Epidermal melanocyte (primary cell): Measurements from ENCODE around the gene C1QB.
A peak's percentile ranks its signal among the peaks of the same experiment; 100 is the strongest.
"Not testable (repeated sequence)": the region's sequence is repeated elsewhere in the genome, so short reads cannot be mapped to it uniquely, and the experiment has no call there.

ENCODE experiments used
- DNase-seq: peaks from one replicate; pipeline ENCODE4 v3.0.0; 2011; ENCODE audit warnings: low spot score; ENCODE audit not compliant: insufficient read length

The C1QB gene

GRCh38 chr1:22662318-22662717, 9.3 kb downstream of the C1QB start:
- DNase-seq: no peak

- no peak for DNase-seq
Observed at GRCh38 chr1:22662986-22663408, 10.0 kb downstream of the C1QB start.

DNA sequence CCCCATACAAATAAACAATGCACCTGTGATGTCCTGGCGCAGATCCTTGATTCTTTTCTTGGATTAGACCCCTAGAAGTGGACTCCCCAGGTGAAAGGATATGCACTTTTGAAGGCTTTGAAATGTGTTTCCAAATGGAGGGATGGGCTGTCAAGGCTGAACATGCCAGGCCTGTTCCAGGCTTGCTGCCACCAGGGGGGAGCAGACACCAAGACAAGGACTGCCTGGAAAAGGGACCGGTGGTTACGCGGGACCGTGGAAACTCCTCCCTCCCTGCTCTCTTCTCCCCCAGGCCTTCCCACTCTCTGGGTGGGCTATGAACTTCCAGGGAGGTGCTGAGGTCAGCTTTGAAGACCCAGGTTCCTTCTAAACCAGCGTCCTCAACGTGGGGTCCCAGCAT, 12.7 kb downstream of the C1QB start:
- no peak for DNase-seq

DNA sequence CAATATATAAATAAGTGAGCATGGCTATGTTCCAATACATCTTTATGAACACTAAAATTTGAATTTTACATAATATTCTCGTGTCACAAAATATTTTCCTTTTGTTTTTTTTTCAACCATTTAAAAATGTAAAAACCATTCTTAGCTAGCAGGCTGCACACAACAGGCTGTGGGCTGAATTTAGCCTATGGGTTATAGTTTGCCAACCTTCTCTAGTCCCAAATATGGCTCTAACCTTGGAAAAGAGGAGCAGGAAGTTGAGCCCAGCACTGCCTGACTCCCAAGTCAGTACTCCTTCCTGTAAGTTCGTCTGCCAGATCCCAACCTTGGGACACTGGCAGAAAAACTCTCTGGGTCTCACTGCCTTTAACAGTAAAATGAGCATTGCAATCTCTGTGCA, 13.4 kb downstream of the C1QB start:
- no peak for DNase-seq

DNA sequence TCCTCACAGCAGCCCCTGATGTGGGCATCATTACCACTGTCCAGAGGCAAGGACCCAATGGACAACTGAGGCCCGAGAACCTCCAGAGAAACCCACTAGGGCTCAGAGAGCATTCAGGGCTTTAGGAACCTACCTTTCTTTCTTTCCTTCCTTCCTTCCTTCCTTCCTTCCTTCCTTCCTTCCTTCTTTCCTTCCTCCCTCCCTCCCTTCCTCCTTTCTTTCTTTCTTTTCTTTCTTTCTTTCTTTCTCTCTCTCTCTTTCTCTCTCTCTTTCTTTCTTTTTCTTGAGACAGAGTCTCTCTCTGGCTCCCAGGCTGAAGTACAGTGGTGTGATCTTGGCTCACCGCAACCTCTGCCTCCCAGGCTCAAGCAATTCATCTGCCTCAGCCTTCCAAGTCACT, 15.8 kb downstream of the C1QB start:
- not testable (repeated sequence) for DNase-seq

GRCh38 chr1:22670352-22670975, 17.4 kb downstream of the C1QB start:
- no peak for DNase-seq

DNA sequence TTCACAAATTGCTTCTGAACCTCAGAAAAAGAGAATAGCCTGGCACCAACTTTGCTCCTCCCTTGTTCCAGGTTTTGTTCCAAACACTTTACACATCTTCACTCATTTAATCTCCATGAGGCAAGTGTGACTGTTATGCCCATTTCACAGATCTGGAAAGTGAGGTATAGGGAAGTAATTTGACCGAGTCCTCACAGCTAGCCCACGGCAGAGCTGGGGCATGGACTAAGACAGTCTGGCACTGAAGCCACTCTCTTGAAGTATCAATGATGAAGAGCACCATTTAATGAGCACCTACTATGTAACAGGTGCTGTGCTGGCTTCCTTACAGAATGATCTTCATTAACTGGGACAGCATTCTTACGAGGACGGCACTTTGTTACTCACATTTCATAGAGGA, 19.0 kb downstream of the C1QB start:
- DNase-seq: no peak

- peak; percentile 50 for DNase-seq
Observed at GRCh38 chr1:22673486-22674409, 20.7 kb downstream of the C1QB start.

DNA sequence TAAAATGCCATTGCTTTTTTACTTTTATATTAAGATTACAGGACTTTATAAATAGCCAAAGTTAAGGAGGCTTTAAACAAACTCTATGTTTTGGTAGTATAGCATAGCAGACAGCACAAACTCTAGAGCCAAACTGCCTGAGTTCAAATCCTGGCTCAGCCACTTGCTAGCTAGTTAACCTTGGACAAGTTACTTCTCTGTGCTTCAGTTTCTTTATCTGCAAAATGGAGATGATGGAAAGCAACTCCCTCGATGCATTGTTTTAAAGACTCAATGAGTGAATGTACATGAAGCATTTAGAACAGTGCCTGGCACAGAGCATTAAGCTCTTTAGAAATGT, 21.3 kb downstream of the C1QB start:
- no peak for DNase-seq

DNA sequence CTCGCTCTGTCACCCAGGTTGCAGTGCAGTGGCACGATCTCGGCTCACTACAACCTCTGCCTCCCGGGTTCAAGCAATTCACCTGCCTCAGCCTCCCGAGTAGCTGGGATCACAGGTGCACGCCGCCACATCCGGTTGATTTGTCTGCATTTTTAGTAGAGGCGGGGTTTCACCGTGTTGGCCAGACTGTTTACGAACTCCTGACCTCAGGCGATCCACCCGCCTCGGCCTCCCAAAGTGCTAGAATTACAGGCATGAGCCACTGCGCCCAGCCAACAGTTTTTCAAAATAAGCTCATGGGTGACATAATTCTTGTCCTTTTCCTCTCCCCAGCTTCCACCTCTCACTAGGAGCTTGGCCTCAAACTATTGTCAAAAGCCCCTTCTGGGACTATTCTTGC, 23.1 kb downstream of the C1QB start:
- DNase-seq: not testable (repeated sequence)

- DNase-seq: no peak
Observed at GRCh38 chr1:22676916-22677583, 24.0 kb downstream of the C1QB start.

DNA sequence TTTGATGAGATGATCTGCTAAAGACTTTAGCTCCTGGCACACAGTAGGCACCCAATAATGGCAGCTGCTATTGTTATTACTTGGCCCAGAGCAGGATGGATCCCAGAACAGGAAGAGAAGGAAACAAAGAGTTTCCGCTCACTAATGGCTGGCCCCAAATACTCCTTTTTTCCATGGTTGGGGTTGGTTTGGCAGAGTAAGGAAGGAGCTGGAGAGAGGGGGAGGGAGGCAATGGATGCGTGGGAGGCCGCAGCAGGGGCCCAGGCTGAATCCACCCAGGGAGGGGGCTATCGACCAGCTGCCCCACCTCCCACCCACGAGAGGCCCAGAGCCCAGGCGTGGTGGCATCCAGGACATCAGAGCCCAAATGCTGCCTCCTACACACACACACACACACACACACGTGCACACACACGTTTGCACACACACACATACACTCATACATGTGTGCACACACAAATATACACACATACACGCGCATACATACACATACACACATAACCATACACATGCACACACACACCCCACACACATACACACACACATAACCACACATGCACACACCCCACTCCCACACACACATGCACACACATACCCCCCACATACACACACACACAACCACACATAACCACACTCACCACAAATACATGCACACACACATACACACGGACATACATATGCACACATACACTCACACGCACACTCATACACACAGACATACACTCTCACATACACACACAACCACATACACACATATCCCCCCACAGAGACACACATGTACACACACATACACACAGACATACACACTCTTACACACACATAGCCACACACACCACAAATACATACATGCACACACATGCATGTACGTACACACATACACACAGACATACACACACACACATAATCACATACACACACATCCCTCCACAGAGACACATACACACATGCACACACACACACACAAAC, 25.2 kb downstream of the C1QB start:
- no peak for DNase-seq

- DNase-seq: no peak
Observed at GRCh38 chr1:22680726-22681125, 27.7 kb downstream of the C1QB start.

DNA sequence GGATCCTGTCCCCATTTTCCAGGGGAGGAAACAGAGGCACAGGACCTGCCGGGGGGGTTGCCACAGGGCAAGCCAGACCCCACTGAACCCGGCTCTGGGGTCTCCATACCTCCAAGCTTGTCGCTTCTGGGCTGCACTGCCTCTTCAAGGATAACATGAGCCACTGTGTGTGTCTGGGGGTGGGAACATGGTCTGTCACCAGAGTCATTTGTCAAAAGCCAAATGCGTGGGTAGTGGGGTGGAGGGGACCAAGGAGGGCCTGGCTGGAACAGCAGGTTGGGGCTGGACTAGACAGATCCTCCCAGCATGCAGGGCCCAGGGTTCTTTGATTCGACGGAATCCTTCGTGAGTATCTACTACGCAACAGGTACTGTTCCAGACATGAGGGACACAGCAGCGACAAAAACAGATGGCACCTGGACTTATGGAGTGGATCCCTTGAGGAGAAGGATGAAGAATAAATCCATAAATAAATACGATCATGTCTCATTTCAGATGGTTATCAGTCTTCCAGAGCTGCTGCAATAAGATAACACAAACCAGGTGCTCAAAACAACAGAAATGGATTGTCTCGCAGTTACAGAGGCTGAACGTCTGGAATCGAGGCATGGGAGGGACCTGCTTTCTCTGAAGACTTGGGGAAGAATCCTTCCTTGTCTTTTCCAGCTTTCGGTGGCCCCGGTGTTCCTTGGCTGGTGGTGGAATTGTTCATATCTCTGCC, 28.7 kb downstream of the C1QB start:
- no peak for DNase-seq

DNA sequence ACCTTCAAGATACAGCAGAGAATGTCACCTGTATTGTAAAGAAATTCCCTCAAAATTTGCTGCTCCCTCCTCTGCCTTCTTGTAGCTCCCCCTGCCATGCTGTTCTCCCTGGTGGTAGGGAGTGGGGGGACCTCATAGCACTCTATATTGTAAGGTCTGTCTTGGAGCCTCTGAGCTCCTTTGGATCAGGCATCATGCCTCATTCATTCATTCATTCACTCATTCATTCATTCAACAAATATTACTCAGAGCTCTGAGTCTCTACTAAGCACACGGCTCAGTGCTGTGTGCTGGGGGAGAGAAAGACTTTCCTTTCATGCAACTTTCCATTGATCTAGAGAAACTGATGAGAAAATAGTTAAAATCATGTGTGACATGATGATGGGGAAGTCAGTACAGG, 30.5 kb downstream of the C1QB start:
- DNase-seq: no peak

DNA sequence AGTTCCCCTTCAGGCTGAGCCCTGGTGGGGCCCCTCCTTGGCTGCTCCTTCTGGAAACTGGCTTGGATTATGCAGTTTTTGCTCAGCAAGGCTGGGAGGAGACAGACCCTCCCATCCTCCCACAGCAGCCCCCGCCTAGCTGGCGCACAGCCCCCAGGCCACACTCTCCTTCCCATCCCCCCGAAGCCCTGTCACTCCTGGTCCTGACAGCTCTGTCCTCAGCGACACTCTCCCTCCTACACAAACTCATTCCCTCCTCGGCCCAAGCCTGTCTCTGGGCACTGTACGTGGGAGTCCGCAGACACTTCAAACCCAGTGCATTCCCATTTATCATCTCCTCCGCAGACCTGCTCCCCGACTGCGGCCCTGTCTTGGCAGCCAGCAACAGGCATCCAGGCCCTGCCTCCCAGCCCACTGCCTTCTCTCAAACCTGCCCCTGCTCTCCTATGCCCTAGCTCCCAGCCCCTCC, 32.6 kb downstream of the C1QB start:
- DNase-seq: no peak

- DNase-seq: no peak
Observed at GRCh38 chr1:22687191-22687590, 34.2 kb downstream of the C1QB start.

DNA sequence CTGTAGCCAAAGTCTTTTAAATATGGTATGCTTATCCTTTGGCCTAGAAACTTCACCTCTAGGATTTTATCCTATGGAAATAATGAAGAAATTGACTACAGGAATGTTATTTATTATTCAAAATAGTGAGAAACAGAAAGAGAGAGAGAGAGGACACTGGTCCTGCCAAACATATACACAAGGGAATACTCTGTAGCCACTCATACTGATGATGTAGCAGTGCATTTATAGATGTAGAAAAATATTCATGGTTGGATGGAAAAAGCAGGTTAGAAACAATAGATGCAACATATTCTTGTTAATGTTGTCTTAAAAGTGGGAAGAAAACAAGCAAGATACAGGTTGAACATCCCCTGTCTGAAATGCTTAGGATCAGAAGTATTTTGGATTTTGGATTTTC, 35.4 kb downstream of the C1QB start:
- no peak for DNase-seq

- peak; percentile 42 for DNase-seq
Observed at GRCh38 chr1:22689505-22689904, 36.5 kb downstream of the C1QB start.

- no peak for DNase-seq
Observed at GRCh38 chr1:22691031-22691753, 38.2 kb downstream of the C1QB start.
